ENCODE data around the gene RFTN1. TPM values are rescaled to one million over a fixed set of nuclear protein-coding genes. Genes with fewer than 3 reads are reported as not detected.

Gene RFTN1
- total RNA-seq, 1 donor from 2014 or later = 0.96 TPM

- no peaks in the 10 kb centered on the region for H3K27me3 Mint-ChIP-seq
- no peaks in the 10 kb centered on the region for H3K9me3 Mint-ChIP-seq (ENCODE audit: low read depth)
- no peak for TF ChIP-seq CTCF (IDR thresholded peaks at IDR 0.05; ENCODE audit: unreplicated experiment)
Measured at GRCh38 chr3:16320711-16321110, 192.8 kb downstream of the RFTN1 start.

GRCh38 chr3:16319723-16320122 is 193.8 kb downstream of the RFTN1 start:
- no peak overlapping the region for H3K27ac Mint-ChIP-seq
- no peaks in the 10 kb centered on the region for H3K27me3 Mint-ChIP-seq
- DNase-seq (ENCODE audit: low spot score, unreplicated experiment) = no peak
- H3K9me3 Mint-ChIP-seq (ENCODE audit: low read depth) = no peaks in the 10 kb centered on the region
- no peaks in the 10 kb centered on the region for H3K4me1 Mint-ChIP-seq (ENCODE audit: low read depth)
- peak; percentile 1 for TF ChIP-seq CTCF (IDR thresholded peaks at IDR 0.05; ENCODE audit: unreplicated experiment)
- H3K36me3 Mint-ChIP-seq (ENCODE audit: insufficient read depth) = peaks cover 1% of the 10 kb centered on the region
- no peak overlapping the region for H3K4me3 Mint-ChIP-seq (ENCODE audit: low read depth)

More at GRCh38 chr3:16320711-16321110, 192.8 kb downstream of the RFTN1 start:
- H3K36me3 Mint-ChIP-seq (ENCODE audit: insufficient read depth) = peaks cover 1% of the 10 kb centered on the region
- H3K27ac Mint-ChIP-seq = no peak overlapping the region
- H3K4me1 Mint-ChIP-seq (ENCODE audit: low read depth) = no peaks in the 10 kb centered on the region
- H3K4me3 Mint-ChIP-seq (ENCODE audit: low read depth) = no peak overlapping the region
- no peak for DNase-seq (ENCODE audit: low spot score, unreplicated experiment)

GRCh38 chr3:16319307-16319706 is 194.2 kb downstream of the RFTN1 start:
- H3K27me3 Mint-ChIP-seq = no peaks in the 10 kb centered on the region
- no peak overlapping the region for H3K27ac Mint-ChIP-seq
- H3K36me3 Mint-ChIP-seq (ENCODE audit: insufficient read depth) = peaks cover 1% of the 10 kb centered on the region
- H3K9me3 Mint-ChIP-seq (ENCODE audit: low read depth) = no peaks in the 10 kb centered on the region
- no peak for DNase-seq (ENCODE audit: low spot score, unreplicated experiment)
- H3K4me1 Mint-ChIP-seq (ENCODE audit: low read depth) = no peaks in the 10 kb centered on the region
- peak; percentile 35 for TF ChIP-seq CTCF (IDR thresholded peaks at IDR 0.05; ENCODE audit: unreplicated experiment)
- no peak overlapping the region for H3K4me3 Mint-ChIP-seq (ENCODE audit: low read depth)

GRCh38 chr3:16318176-16318575 is 195.3 kb downstream of the RFTN1 start:
- TF ChIP-seq CTCF (IDR thresholded peaks at IDR 0.05; ENCODE audit: unreplicated experiment) = no peak

GRCh38 chr3:16317561-16317945 is 195.9 kb downstream of the RFTN1 start:
- H3K27ac Mint-ChIP-seq = peak overlapping the region; percentile 71
- no peaks in the 10 kb centered on the region for H3K27me3 Mint-ChIP-seq
- H3K4me1 Mint-ChIP-seq (ENCODE audit: low read depth) = no peaks in the 10 kb centered on the region
- no peak for DNase-seq (ENCODE audit: low spot score, unreplicated experiment)
- TF ChIP-seq CTCF (IDR thresholded peaks at IDR 0.05; ENCODE audit: unreplicated experiment) = no peak
- H3K9me3 Mint-ChIP-seq (ENCODE audit: low read depth) = no peaks in the 10 kb centered on the region
- H3K4me3 Mint-ChIP-seq (ENCODE audit: low read depth) = no peak overlapping the region
- peaks cover 1% of the 10 kb centered on the region for H3K36me3 Mint-ChIP-seq (ENCODE audit: insufficient read depth)

More at GRCh38 chr3:16318176-16318575, 195.3 kb downstream of the RFTN1 start:
- Mint-ChIP-seq H3K9me3 (ENCODE audit: low read depth) (no peaks in the 10 kb centered on the region), H3K36me3 (ENCODE audit: insufficient read depth) (peaks cover 1% of the 10 kb centered on the region), H3K4me3 (ENCODE audit: low read depth) (no peak overlapping the region), H3K27me3 (no peaks in the 10 kb centered on the region), H3K27ac (peak overlapping the region; percentile 71), H3K4me1 (ENCODE audit: low read depth) (no peaks in the 10 kb centered on the region)
- no peak for DNase-seq (ENCODE audit: low spot score, unreplicated experiment)
